Upper lobe of right lung (tissue), 1 donor: Measurements from ENCODE around the gene FOXP1. TPM values are rescaled to one million over a fixed set of nuclear protein-coding genes. Genes with fewer than 3 reads are reported as not detected.

Experiments
- ATAC-seq: fragments of 200-7000 bp; cut with Tn5 transposase; one replicate; pipeline ENCODE4 v1.9.1; 2020; ENCODE audit warnings: mild to moderate bottlenecking, moderate library complexity
- DNase-seq: peaks from one replicate; pipeline ENCODE4 v3.0.0-alpha.2; 2020
- H3K27ac ChIP-seq: fragments of 200-600 bp; one replicate; pipeline ENCODE4 v1.8.0; 2022
- H3K27me3 ChIP-seq: fragments of 200-600 bp; one replicate; pipeline ENCODE4 v1.8.0; 2022; ENCODE audit warnings: mild to moderate bottlenecking
- H3K36me3 ChIP-seq: fragments of 200-600 bp; one replicate; pipeline ENCODE4 v1.8.0; 2022
- H3K4me1 ChIP-seq: fragments of 200-600 bp; one replicate; pipeline ENCODE4 v1.8.0; 2022
- H3K4me3 ChIP-seq: fragments of 200-600 bp; one replicate; pipeline ENCODE4 v1.8.0; 2022; ENCODE audit warnings: mild to moderate bottlenecking
- H3K9me3 ChIP-seq: fragments of 200-600 bp; one replicate; pipeline ENCODE4 v1.8.0; 2022
- CTCF ChIP-seq: fragments of 200-600 bp; IDR thresholded peaks from one replicate; pipeline ENCODE4 v1.8.0; 2022; ENCODE audit warnings: antibody characterized with exemption
- intact Hi-C: fragments of 100-400 bp; cut with DNase I; formaldehyde crosslinking; loops from one replicate; pipeline ENCODE4 v1.11.0; 2022
- total RNA-seq: library from RNA; stranded (reverse); fragmentation: NEBNext Ultra II Directional; extraction: Animal tissue kit (Norgen Biotek cat#: 25700); gene quantifications from one replicate; pipeline ENCODE4 v1.2.1, GENCODE V29; 2021
- donor health status: DM: no; HTN: yes; CAD: no; lungs with severe emphysema.

The FOXP1 gene
- total RNA-seq, 1 donor from 2014 or later: 140 TPM

GRCh38 chr3:71461114-71461513 lies 122.4 kb downstream of the FOXP1 start:
- no peaks in the 10 kb centered on the region for H3K36me3 ChIP-seq
- intact Hi-C loops: no loop called here
- no peak for ATAC-seq
- no peak overlapping the region for H3K4me3 ChIP-seq
- DNase-seq: no peak
- peaks cover 9% of the 10 kb centered on the region for H3K4me1 ChIP-seq
- no peak for TF ChIP-seq CTCF
- no peaks in the 10 kb centered on the region for H3K9me3 ChIP-seq
- H3K27ac ChIP-seq: no peak overlapping the region
- H3K27me3 ChIP-seq: no peaks in the 10 kb centered on the region

- no peak overlapping the region for H3K27ac ChIP-seq
- H3K4me3 ChIP-seq: no peak overlapping the region
- H3K4me1 ChIP-seq: peaks cover 25% of the 10 kb centered on the region
- ATAC-seq (no peak), DNase-seq (no peak)
- no peaks in the 10 kb centered on the region for H3K27me3 ChIP-seq
- H3K36me3 ChIP-seq: no peaks in the 10 kb centered on the region
- H3K9me3 ChIP-seq: no peaks in the 10 kb centered on the region
- intact Hi-C loops: no loop called here
- TF ChIP-seq CTCF: no peak
Observed at GRCh38 chr3:71458895-71459294, 124.6 kb downstream of the FOXP1 start.

- no peak for ATAC-seq
- H3K4me1 ChIP-seq: peaks cover 33% of the 10 kb centered on the region
- no peaks in the 10 kb centered on the region for H3K27me3 ChIP-seq
- no peaks in the 10 kb centered on the region for H3K36me3 ChIP-seq
- intact Hi-C loops: no loop called here
- H3K9me3 ChIP-seq: no peaks in the 10 kb centered on the region
- H3K4me3 ChIP-seq: no peak overlapping the region
- no peak for DNase-seq
- peak overlapping the region; percentile 6 for H3K27ac ChIP-seq
- TF ChIP-seq CTCF: no peak
Observed at GRCh38 chr3:71456826-71457225, 126.7 kb downstream of the FOXP1 start.

- ATAC-seq (no peak), DNase-seq (no peak)
- no peaks in the 10 kb centered on the region for H3K9me3 ChIP-seq
- no peaks in the 10 kb centered on the region for H3K27me3 ChIP-seq
- intact Hi-C loops: no loop called here
- H3K4me1 ChIP-seq: peaks cover 35% of the 10 kb centered on the region
- TF ChIP-seq CTCF: no peak
- H3K27ac ChIP-seq: peak overlapping the region; percentile 6
- H3K4me3 ChIP-seq: peak overlapping the region; percentile 14
- no peaks in the 10 kb centered on the region for H3K36me3 ChIP-seq
Observed at GRCh38 chr3:71456156-71456555, 127.4 kb downstream of the FOXP1 start.

- Histone ChIP-seq H3K4me1 (peaks cover 39% of the 10 kb centered on the region), H3K4me3 (no peak overlapping the region), H3K36me3 (no peaks in the 10 kb centered on the region), H3K9me3 (no peaks in the 10 kb centered on the region), H3K27me3 (no peaks in the 10 kb centered on the region), H3K27ac (no peak overlapping the region)
- intact Hi-C loops: no loop called here
- TF ChIP-seq CTCF: no peak
- DNase-seq (no peak), ATAC-seq (no peak)
Observed at GRCh38 chr3:71454512-71455403, 128.8 kb downstream of the FOXP1 start.
